Muscle layer of colon (tissue), 2 donors: ENCODE measurements around the gene KMT2C.
"Not testable (repeated sequence)": the region's sequence is repeated elsewhere in the genome, so short reads cannot be mapped to it uniquely, and the experiment has no call there.

Experiments
- H3K27ac ChIP-seq: one replicate; pipeline ENCODE4 v1.7.0; 2013; ENCODE audit warnings: low read depth, mild to moderate bottlenecking, low read length, moderate library complexity
- H3K27me3 ChIP-seq, 2 donors: one replicate each; pipeline ENCODE4 v1.7.0; 2013; ENCODE audit warnings: low read length in 2 of 2, mild to moderate bottlenecking in 2 of 2; ENCODE audit not compliant: insufficient read depth in 2 of 2, control insufficient read depth in 1 of 2
- H3K36me3 ChIP-seq: one replicate; pipeline ENCODE4 v1.7.0; 2013; ENCODE audit warnings: mild to moderate bottlenecking, low read length; ENCODE audit not compliant: insufficient read depth
- H3K4me1 ChIP-seq: one replicate; pipeline ENCODE4 v1.7.0; 2013; ENCODE audit warnings: mild to moderate bottlenecking, low read length; ENCODE audit not compliant: insufficient read depth
- H3K4me3 ChIP-seq, 2 donors: one replicate each; pipeline ENCODE4 v1.7.0; 2013; ENCODE audit warnings: low read length in 2 of 2, low read depth in 1 of 2, mild to moderate bottlenecking in 1 of 2, moderate library complexity in 1 of 2
- H3K9ac ChIP-seq: one replicate; pipeline ENCODE4 v1.7.0; 2013; ENCODE audit warnings: low read length
- H3K9me3 ChIP-seq: one replicate; pipeline ENCODE4 v1.7.0; 2013; ENCODE audit warnings: mild to moderate bottlenecking, low read length
- donor health status: abdominal sarcoma.
- donor health status: Adenocarcinoma of cecum.

Gene KMT2C

DNA sequence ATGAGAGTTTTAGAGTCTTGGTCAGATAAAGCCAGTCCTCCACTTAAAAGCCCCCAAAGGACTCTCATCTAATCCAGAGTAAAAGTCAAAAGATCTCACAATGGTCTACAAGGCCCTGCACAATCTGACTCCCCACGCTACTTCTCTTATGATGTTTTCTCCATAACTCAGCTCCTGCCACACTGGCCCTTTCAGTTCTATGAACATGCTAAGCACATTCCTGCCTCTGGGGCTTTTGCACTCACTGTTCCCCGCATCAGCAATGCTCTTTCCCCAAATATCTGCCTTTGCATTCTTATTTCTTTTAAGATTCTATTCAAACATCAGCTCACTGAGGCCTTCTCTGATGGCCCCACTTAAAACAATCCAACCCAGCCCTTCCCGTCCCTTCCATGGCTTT, 41.6 kb downstream of the KMT2C start:
- H3K9me3 ChIP-seq, H3K4me1 ChIP-seq, H3K4me3 ChIP-seq, H3K36me3 ChIP-seq, H3K9ac ChIP-seq, H3K27me3 ChIP-seq, H3K27ac ChIP-seq: not testable (repeated sequence)

DNA sequence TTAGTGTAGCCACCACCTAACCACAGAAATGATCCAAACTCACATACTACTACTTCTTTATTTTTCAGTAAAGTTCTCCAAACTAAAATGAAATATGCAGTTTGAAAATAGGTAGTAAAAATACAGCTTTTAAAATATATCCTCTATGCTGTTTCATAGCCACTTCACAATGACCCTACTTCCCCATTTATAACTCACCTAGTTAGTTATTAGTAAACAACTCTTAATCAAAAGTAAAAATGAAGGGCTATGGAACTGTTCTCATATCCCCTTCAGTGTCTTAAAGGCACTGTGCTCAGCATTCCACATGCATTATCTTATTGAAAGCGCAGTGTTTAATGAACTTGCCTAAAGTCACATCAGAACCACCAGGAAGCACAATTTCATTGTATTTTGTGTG, 43.5 kb downstream of the KMT2C start:
- Histone ChIP-seq H3K4me3 (no peak overlapping the region), H3K4me1 (no peaks in the 10 kb centered on the region), H3K9me3 (no peaks in the 10 kb centered on the region), H3K27me3 (no peaks in the 10 kb centered on the region), H3K9ac (no peak overlapping the region), H3K27ac (no peak overlapping the region), H3K36me3 (no peaks in the 10 kb centered on the region)

- H3K4me1 ChIP-seq, H3K9ac ChIP-seq, H3K27me3 ChIP-seq, H3K4me3 ChIP-seq, H3K36me3 ChIP-seq, H3K9me3 ChIP-seq, H3K27ac ChIP-seq: not testable (repeated sequence)
These were observed 49.6 kb downstream of the KMT2C start for GRCh38 chr7:152386136-152386764.

- H3K27me3 ChIP-seq, H3K9ac ChIP-seq, H3K4me3 ChIP-seq, H3K36me3 ChIP-seq, H3K9me3 ChIP-seq, H3K27ac ChIP-seq, H3K4me1 ChIP-seq: not testable (repeated sequence)
These were observed 51.3 kb downstream of the KMT2C start for GRCh38 chr7:152384235-152385200.

DNA sequence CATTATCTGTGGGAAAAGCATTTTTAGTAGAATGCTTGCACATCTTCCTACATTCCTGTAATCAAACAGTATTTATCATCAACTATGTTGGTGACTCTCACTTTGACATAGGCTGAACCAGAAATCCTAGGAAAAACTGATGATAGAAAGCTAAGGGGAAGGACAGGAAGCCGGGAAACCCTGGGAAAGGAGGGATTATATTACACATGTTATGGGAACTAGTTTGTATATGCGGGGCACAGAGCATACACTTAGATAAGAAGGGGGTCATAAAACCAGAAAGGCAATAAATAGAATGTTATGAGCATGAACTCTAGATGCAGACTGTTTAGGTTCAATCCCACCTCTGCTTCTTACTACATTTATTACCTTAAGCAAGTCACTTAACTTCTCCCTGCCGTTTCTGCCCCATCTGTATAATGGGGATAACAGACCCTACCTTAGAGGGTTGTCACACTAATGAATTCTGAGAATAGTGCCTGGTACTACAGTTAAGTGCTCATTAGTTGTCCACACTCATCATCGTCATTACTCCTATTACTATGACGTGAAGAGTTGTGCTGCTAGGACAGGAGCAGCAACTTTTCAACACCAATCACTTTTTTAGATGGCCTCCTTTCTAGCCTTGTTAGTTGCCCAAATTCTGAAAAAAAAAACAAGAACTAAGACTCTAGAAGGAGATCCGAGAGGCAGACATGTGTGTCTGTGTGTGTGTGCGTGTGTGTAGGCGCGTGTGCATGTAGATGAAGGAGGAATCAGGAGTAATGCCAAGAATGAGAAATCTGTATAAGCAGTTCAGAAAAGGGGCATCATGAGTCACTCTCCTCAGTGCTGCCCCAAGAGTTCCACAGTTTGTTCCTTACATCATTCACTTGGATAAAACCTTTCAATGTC, 52.2 kb downstream of the KMT2C start:
- H3K27ac ChIP-seq: no peak overlapping the region
- H3K4me1 ChIP-seq: peaks cover 9% of the 10 kb centered on the region
- H3K9me3 ChIP-seq: no peaks in the 10 kb centered on the region
- H3K4me3 ChIP-seq: no peak overlapping the region
- H3K9ac ChIP-seq: no peak overlapping the region
- H3K27me3 ChIP-seq: no peaks in the 10 kb centered on the region
- no peaks in the 10 kb centered on the region for H3K36me3 ChIP-seq

DNA sequence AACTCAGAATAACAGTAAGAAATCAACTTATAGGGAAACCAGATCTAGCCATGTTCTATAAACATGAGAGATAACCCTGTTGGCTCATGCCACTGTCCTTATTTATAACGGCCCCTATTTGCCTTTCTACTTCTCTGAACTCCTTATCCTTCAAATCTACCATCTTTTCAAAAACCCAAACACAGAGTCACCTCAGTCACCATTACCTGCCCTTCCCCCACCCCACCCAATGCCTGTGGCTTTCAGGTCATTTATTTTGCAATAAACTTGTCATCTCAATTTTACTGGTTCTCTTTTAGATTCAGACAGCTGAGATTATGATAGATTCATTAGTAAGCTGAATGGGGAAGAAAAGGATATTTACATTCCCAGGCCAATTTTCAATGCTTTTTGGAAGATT, 53.6 kb downstream of the KMT2C start:
- H3K27me3 ChIP-seq: no peaks in the 10 kb centered on the region
- no peak overlapping the region for H3K4me3 ChIP-seq
- H3K36me3 ChIP-seq: no peaks in the 10 kb centered on the region
- no peak overlapping the region for H3K27ac ChIP-seq
- peaks cover 9% of the 10 kb centered on the region for H3K4me1 ChIP-seq
- H3K9ac ChIP-seq: no peak overlapping the region
- H3K9me3 ChIP-seq: no peaks in the 10 kb centered on the region

DNA sequence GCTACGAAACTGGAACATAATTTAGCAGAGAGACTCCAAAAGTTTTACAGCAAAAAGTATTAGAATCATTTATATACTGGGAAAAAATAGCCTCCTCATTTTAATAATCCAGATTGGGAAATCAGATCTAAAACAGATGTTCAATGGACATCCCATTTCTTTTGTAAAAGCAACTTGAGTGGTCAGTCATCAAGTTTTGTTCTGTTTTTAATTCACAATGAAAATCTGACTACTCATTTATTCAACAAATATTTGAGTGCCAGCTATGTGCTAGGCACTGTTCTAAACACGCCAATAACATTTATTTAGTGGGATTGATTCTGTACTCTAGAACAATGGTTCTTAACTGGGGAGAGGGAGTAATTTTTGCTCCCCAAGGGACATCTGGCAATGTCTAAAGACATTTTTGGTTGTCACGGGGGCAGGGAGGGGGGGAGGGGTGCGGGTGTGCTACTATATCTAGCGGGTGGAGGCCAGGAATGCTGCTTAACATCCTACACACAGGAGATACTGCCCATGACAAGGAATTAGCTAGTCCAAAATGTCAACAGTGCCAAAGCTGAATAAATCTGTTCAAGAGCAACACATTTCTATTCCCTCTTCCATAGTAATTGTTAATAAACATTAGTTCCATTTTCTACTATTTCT, 54.7 kb downstream of the KMT2C start:
- H3K4me1 ChIP-seq, H3K27me3 ChIP-seq, H3K27ac ChIP-seq, H3K36me3 ChIP-seq, H3K9ac ChIP-seq, H3K9me3 ChIP-seq, H3K4me3 ChIP-seq: not testable (repeated sequence)

GRCh38 chr7:152378497-152378896, 57.3 kb downstream of the KMT2C start:
- H3K36me3 ChIP-seq, H3K4me3 ChIP-seq, H3K4me1 ChIP-seq, H3K27me3 ChIP-seq, H3K9me3 ChIP-seq, H3K9ac ChIP-seq, H3K27ac ChIP-seq: not testable (repeated sequence)

DNA sequence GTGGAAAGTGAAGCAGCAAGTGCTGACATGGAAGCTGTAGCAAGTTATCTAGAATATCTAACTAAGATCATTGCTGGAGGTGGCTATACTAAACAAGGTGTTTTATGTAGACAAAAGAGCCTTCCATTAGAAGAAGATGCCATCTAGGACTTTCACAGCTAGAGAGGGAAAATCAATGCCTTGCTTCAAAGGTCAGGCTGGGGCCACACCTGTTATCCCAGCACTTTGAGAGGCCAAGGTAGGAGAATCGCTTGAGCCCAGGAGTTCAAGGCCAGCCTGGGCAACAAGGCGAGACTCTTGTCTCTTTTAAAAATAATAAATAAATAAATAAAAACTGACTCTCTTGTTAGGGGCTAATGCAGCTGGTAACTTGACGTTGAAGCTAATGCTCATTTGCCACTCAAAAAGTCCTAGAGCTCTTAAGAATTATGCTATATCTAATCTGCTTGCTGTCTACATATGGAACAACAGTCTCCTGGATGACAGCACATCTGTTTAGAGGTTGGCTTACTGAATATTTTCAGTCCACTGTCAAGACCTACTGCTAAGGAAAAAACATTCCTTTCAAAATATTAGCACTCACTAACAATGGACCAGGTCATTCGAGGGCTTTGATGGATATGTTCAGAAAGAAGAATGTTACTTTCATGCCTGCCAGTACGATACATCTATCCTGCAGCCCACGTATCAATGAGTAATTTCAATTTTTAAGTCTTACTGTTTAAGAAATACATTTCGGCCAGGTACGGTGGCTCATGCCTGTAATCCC, 58.9 kb downstream of the KMT2C start:
- not testable (repeated sequence) for H3K9me3 ChIP-seq, H3K27ac ChIP-seq, H3K4me1 ChIP-seq, H3K4me3 ChIP-seq, H3K9ac ChIP-seq, H3K36me3 ChIP-seq, H3K27me3 ChIP-seq

DNA sequence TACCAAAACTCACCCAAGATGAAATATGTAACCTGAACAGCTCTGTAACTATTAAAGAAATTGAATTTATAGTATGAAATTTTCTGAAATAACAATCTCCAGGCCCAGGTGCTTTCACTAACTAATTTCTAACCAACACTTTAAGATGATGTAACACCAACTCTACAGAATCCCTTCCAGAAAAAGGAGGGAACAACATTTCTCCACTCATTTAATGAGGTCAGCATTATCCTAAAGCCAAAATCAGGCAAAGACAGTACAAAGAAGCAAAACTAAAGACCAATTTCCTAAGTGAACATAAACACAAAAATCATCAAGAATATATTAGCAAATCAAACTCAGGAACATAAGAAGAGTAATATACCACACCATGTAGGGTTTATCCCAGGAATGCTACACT, 65.5 kb downstream of the KMT2C start:
- no peak overlapping the region for H3K4me3 ChIP-seq
- peaks cover 25% of the 10 kb centered on the region for H3K4me1 ChIP-seq
- H3K27ac ChIP-seq: no peak overlapping the region
- H3K9ac ChIP-seq: no peak overlapping the region
- H3K36me3 ChIP-seq: no peaks in the 10 kb centered on the region
- H3K27me3 ChIP-seq: no peaks in the 10 kb centered on the region
- no peaks in the 10 kb centered on the region for H3K9me3 ChIP-seq
